ENCODE data around the gene FKTN. TPM values are rescaled to one million over a fixed set of nuclear protein-coding genes. Genes with fewer than 3 reads are reported as not detected.

FKTN gene
- total and polyA plus RNA-seq, 9 of the 15 experiments (the other 6 are each of a cell fraction or from before 2014, with no cell fraction given): 5.4 to 16.3 (median 10.4) TPM

- TF ChIP-seq STAT5A (IDR thresholded peaks at IDR 0.05; ENCODE audit: borderline replicate concordance, low read length): peak; percentile 85
- peak; percentile 97 for TF ChIP-seq SOX6 (IDR thresholded peaks at IDR 0.05)
- peak; percentile 95 for TF ChIP-seq NCOR1 (IDR thresholded peaks at IDR 0.05)
- TF ChIP-seq TCF7L2 (IDR thresholded peaks at IDR 0.05; ENCODE audit: low read depth, low read length): peak; percentile 7; the same call in 1 of the 2 replicates
- TF ChIP-seq FOXJ3 (CRISPR knock-in tag; IDR thresholded peaks at IDR 0.05): no peak
- peak; percentile 97 for TF ChIP-seq KLF1 (tag; IDR thresholded peaks at IDR 0.05)
- TF ChIP-seq TCF3 (CRISPR knock-in tag; IDR thresholded peaks at IDR 0.05): peak; percentile 94
- TF ChIP-seq FOXM1 (IDR thresholded peaks at IDR 0.05; ENCODE audit: low read depth): peak; percentile 91
- no peak for TF ChIP-seq FOXM1 (CRISPR knock-in tag; IDR thresholded peaks at IDR 0.05; ENCODE audit: low read depth)
- TF ChIP-seq FOXA1 (IDR thresholded peaks at IDR 0.05; ENCODE audit: borderline replicate concordance): peak; percentile 95
- TF ChIP-seq EP300 (IDR thresholded peaks at IDR 0.05; ENCODE audit: low read length): peak; percentile 98
- TF ChIP-seq TAF1 (IDR thresholded peaks at IDR 0.05; ENCODE audit: control insufficient read depth, extremely low read depth, insufficient read depth, low read length, severe bottlenecking): peak; percentile 29
- no peak for TF ChIP-seq ZFP30 (CRISPR knock-in tag; IDR thresholded peaks at IDR 0.05; ENCODE audit: borderline replicate concordance)
- peak; percentile 86 to 90 for TF ChIP-seq KDM1A (IDR thresholded peaks at IDR 0.05)
- 0 out of 2 replicates have a peak, but pooled peaks have one; percentile 13 for TF ChIP-seq ESRRA (IDR thresholded peaks at IDR 0.05; ENCODE audit: borderline replicate concordance, low read depth)
- peak in 1 of 2 experiments; percentile 90; a peak in 3 of 4 replicates for TF ChIP-seq FOXK2 (conservative IDR thresholded peaks at IDR 0.05 in 1 of 2, IDR thresholded peaks at IDR 0.05 in 1 of 2; ENCODE audit: low read depth in 2 of 2)
- peak; percentile 18; the same call in 1 of the 2 replicates for TF ChIP-seq LCOR (CRISPR knock-in tag; IDR thresholded peaks at IDR 0.05)
- TF ChIP-seq GATAD2A (IDR thresholded peaks at IDR 0.05): 0 out of 2 replicates have a peak, but pooled peaks have one; percentile 9
- no peak for TF ChIP-seq KLF6 (CRISPR knock-in tag; IDR thresholded peaks at IDR 0.05; ENCODE audit: borderline replicate concordance)
- TF ChIP-seq SMARCC2 (IDR thresholded peaks at IDR 0.05; ENCODE audit: low read depth): peak; percentile 100
- 0 out of 2 replicates have a peak, but pooled peaks have one; percentile 39 for TF ChIP-seq ELF4 (CRISPR knock-in tag; IDR thresholded peaks at IDR 0.05)
- peak; percentile 80; the same call in 1 of the 2 replicates for TF ChIP-seq ZEB2 (IDR thresholded peaks at IDR 0.05)
- TF ChIP-seq NONO (IDR thresholded peaks at IDR 0.05; ENCODE audit: low read depth in 2 of 2, low read length in 1 of 2): 0 out of 4 replicates have a peak, but pooled peaks of 1 of the 2 experiments have one; percentile 57
- no peak for TF ChIP-seq USF1 (CRISPR knock-in tag; IDR thresholded peaks at IDR 0.05)
- no peak for TF ChIP-seq CREBBP (IDR thresholded peaks at IDR 0.05; ENCODE audit: low read depth, low read length)
- 0 out of 2 replicates have a peak, but pooled peaks have one; percentile 12 for TF ChIP-seq MYC (IDR thresholded peaks at IDR 0.05; ENCODE audit: low read depth, low read length)
- no peak for TF ChIP-seq MYC (CRISPR knock-in tag; IDR thresholded peaks at IDR 0.05; ENCODE audit: borderline replicate concordance, low read depth)
- peak; percentile 64; the same call in 1 of the 2 replicates for TF ChIP-seq CREM (IDR thresholded peaks at IDR 0.05; ENCODE audit: low read depth)
- TF ChIP-seq TAL1 (IDR thresholded peaks at IDR 0.05): peak; percentile 97
- TF ChIP-seq CHD2 (IDR thresholded peaks at IDR 0.05; ENCODE audit: low read depth, low read length): no peak
- TF ChIP-seq ZNF695 (CRISPR knock-in tag; IDR thresholded peaks at IDR 0.05): no peak
- peak; percentile 51 for TF ChIP-seq RBBP5 (IDR thresholded peaks at IDR 0.05; ENCODE audit: borderline replicate concordance, insufficient read depth, low read length, poor library complexity, severe bottlenecking)
Measured at GRCh38 chr9:105647595-105648349, 89.8 kb downstream of the FKTN start (continued).
